IMR-90 (cell line): ENCODE data around the gene SLX4IP. TPM values are rescaled to one million over a fixed set of nuclear protein-coding genes. Genes with fewer than 3 reads are reported as not detected.

Experiments
- ATAC-seq: fragments of 200-7000 bp; cut with Tn5 transposase; 2 replicates; pipeline ENCODE4 v1.9.1; 2020; ENCODE audit warnings: low read depth, mild to moderate bottlenecking, moderate library complexity
- BruUV-seq: library from RNA; stranded (reverse); fragments of 400-500 nt; replicated peaks from 2 replicates; lab custom pipeline; 2021; lab: Mats Ljungman, UMichigan
- CTCF ChIA-PET: fragments of 300-600 bp; formaldehyde crosslinking; extraction: SDS; loops from one replicate; lab custom pipeline; 2021; ENCODE audit warnings: antibody characterized with exemption; lab: Yijun Ruan, JAX
- POLR2A ChIA-PET: fragments of 300-600 bp; sonication (Branson Sonifier 250); formaldehyde crosslinking; loops from one replicate; lab custom pipeline; 2022; ENCODE audit warnings: antibody characterized with exemption; ENCODE audit not compliant: unreplicated experiment; lab: Charles Lee
- DNase-seq: peaks from one replicate; pipeline ENCODE4 v3.0.0; 2013
- H2AFZ ChIP-seq: replicated peaks from 2 replicates; pipeline ENCODE3; 2013; ENCODE audit warnings: low read length, mild to moderate bottlenecking; ENCODE audit not compliant: poor library complexity
- H2AK5ac ChIP-seq: 2 replicates; pipeline ENCODE4 v1.6.1; 2013; ENCODE audit warnings: low read depth, low read length, inconsistent platforms
- H2AK9ac ChIP-seq: replicated peaks from 2 replicates; pipeline ENCODE3; 2013; ENCODE audit warnings: mild to moderate bottlenecking, low read depth, low read length, moderate library complexity; ENCODE audit not compliant: poor library complexity
- H2BK120ac ChIP-seq: 2 replicates; pipeline ENCODE4 v1.6.1; 2013; ENCODE audit warnings: low read depth, low read length, inconsistent platforms
- H2BK15ac ChIP-seq: 3 replicates; pipeline ENCODE4 v1.6.1; 2013; ENCODE audit warnings: low read depth, low read length, inconsistent platforms
- H2BK20ac ChIP-seq: 2 replicates; pipeline ENCODE4 v1.6.1; 2013; ENCODE audit warnings: low read depth, mild to moderate bottlenecking, inconsistent platforms, low read length, moderate library complexity
- H2BK5ac ChIP-seq: 2 replicates; pipeline ENCODE4 v1.6.1; 2013; ENCODE audit warnings: mild to moderate bottlenecking, low read depth, low read length, inconsistent platforms; ENCODE audit not compliant: poor library complexity, severe bottlenecking
- H3K14ac ChIP-seq: replicated peaks from 2 replicates; pipeline ENCODE4 v1.6.1; 2013; ENCODE audit warnings: low read depth, low read length, inconsistent platforms
- H3K18ac ChIP-seq: 2 replicates; pipeline ENCODE4 v1.6.1; 2013; ENCODE audit warnings: low read depth, low read length, control low read depth
- H3K23ac ChIP-seq: 2 replicates; pipeline ENCODE4 v1.6.1; 2013; ENCODE audit warnings: low read depth, low read length, inconsistent platforms
- H3K27ac ChIP-seq: 2 replicates; pipeline ENCODE4 v1.5.1; 2013; ENCODE audit warnings: mild to moderate bottlenecking, control low read depth, low read length; ENCODE audit not compliant: insufficient read depth
- H3K27me3 ChIP-seq: 2 replicates; pipeline ENCODE4 v1.6.1; 2013; ENCODE audit warnings: low read length; ENCODE audit not compliant: control insufficient read depth, insufficient read depth
- H3K36me3 ChIP-seq: 2 replicates; pipeline ENCODE4 v1.6.1; 2013; ENCODE audit warnings: low read length, mixed read lengths; ENCODE audit not compliant: control insufficient read depth, insufficient read depth
- H3K4ac ChIP-seq: 2 replicates; pipeline ENCODE4 v1.6.1; 2013; ENCODE audit warnings: low read depth, low read length, inconsistent platforms
- H3K4me1 ChIP-seq: 2 replicates; pipeline ENCODE4 v1.6.1; 2013; ENCODE audit warnings: low read length, mixed read lengths; ENCODE audit not compliant: control insufficient read depth, insufficient read depth
- H3K4me2 ChIP-seq: 2 replicates; pipeline ENCODE4 v1.6.1; 2013; ENCODE audit warnings: low read depth, mild to moderate bottlenecking, control low read depth, low read length, moderate library complexity
- H3K4me3 ChIP-seq: 2 replicates; pipeline ENCODE4 v1.5.1; 2013; ENCODE audit warnings: low read depth, mild to moderate bottlenecking, control low read depth, low read length, moderate library complexity; ENCODE audit not compliant: insufficient read depth
- H3K56ac ChIP-seq: 2 replicates; pipeline ENCODE4 v1.6.1; 2013; ENCODE audit warnings: low read length, inconsistent platforms; ENCODE audit not compliant: insufficient read depth; ENCODE audit errors: extremely low read depth
- H3K79me1 ChIP-seq, 2 experiments: 2 replicates each; pipeline ENCODE4 v1.6.1; 2013; ENCODE audit warnings: low read length in 2 of 2, inconsistent platforms in 1 of 2, low read depth in 1 of 2
- H3K9ac ChIP-seq: 2 replicates; pipeline ENCODE4 v1.6.1; 2013; ENCODE audit warnings: low read depth, low read length, control low read depth
- H3K9me1 ChIP-seq: 2 replicates; pipeline ENCODE4 v1.6.1; 2013; ENCODE audit warnings: low read length, inconsistent platforms; ENCODE audit not compliant: insufficient read depth
- H3K9me3 ChIP-seq: 2 replicates; pipeline ENCODE4 v1.6.1; 2013; ENCODE audit warnings: low read length; ENCODE audit not compliant: control insufficient read depth, insufficient read depth
- H4K20me1 ChIP-seq: 2 replicates; pipeline ENCODE4 v1.6.1; 2013; ENCODE audit warnings: low read length, inconsistent platforms; ENCODE audit not compliant: insufficient read depth
- H4K5ac ChIP-seq: 2 replicates; pipeline ENCODE4 v1.6.1; 2013; ENCODE audit warnings: mild to moderate bottlenecking, low read depth, low read length, control low read depth
- H4K8ac ChIP-seq, 2 experiments: 2 replicates each; pipeline ENCODE4 v1.6.1; 2013; ENCODE audit warnings: low read depth in 2 of 2, low read length in 2 of 2, control low read depth in 1 of 2, inconsistent platforms in 1 of 2
- H4K91ac ChIP-seq: 2 replicates; pipeline ENCODE4 v1.6.1; 2013; ENCODE audit warnings: low read depth, low read length, inconsistent platforms; ENCODE audit not compliant: insufficient read depth
- BHLHE40 ChIP-seq: fragments of 150-350 bp; IDR thresholded peaks from 2 replicates; pipeline ENCODE4 v1.6.1; 2016; ENCODE audit warnings: mild to moderate bottlenecking, low read depth, low read length
- ELK1 ChIP-seq: fragments of 150-350 bp; IDR thresholded peaks from 2 replicates; pipeline ENCODE4 v1.6.1; 2016; ENCODE audit warnings: low read depth, mild to moderate bottlenecking, low read length, moderate library complexity, borderline replicate concordance
- FOS ChIP-seq: fragments of 150-350 bp; IDR thresholded peaks from 2 replicates; pipeline ENCODE4 v1.6.1; 2016; ENCODE audit warnings: low read depth, low read length
- MXI1 ChIP-seq: IDR thresholded peaks from 2 replicates; pipeline ENCODE4 v1.6.1; 2012; ENCODE audit warnings: low read depth, mild to moderate bottlenecking, low read length, moderate library complexity, borderline replicate concordance
- WGBS, 2 experiments: methylation state at CpG; one replicate each; pipeline versions ENCODE4 v1.1.5 to v1.1.7; 2013; ENCODE audit warnings: missing lambda C conversion rate in 2 of 2; ENCODE audit not compliant: insufficient read length in 1 of 2; ENCODE audit errors: extremely low coverage in 2 of 2; 5-methylcytosine and 5-hydroxymethylcytosine counted together
- dilution Hi-C: fragments of 300-500 bp; cut with HindIII; formaldehyde crosslinking; loops from one replicate; pipeline ENCODE4 v1.14.3; 2018; ENCODE audit warnings: low sequenced_read_pairs; ENCODE audit not compliant: unreplicated experiment
- in situ Hi-C: fragments of 300-500 bp; cut with MboI; formaldehyde crosslinking; loops from 3 replicates; pipeline ENCODE4 v1.14.3; 2019; ENCODE audit warnings: low sequenced_read_pairs, inconsistent platforms, mixed read lengths
- intact Hi-C: fragments of 100-400 bp; cut with micrococcal nuclease; formaldehyde crosslinking; loops from 2 replicates; pipeline ENCODE4 v1.10.0; 2022
- polyA plus RNA-seq, 3 experiments: library from polyadenylated mRNA; depleted of rRNA; stranded (reverse); fragments of >200 nt; gene quantifications; 2 replicates each; pipeline ENCODE4 v1.2.3, GENCODE V29; 2012; ENCODE audit warnings: low replicate concordance in 1 of 3
- total RNA-seq: library from RNA; depleted of rRNA; stranded (reverse); fragments of >200 nt; gene quantifications from 2 replicates; pipeline ENCODE4 v1.2.3, GENCODE V29; 2012

SLX4IP gene
- total and polyA plus RNA-seq, 2 of the 4 experiments (the other 2 are of a cell fraction): 1.3 to 5.9 TPM

- H3K23ac ChIP-seq: no peak overlapping the region
- CTCF ChIA-PET: interaction anchor here (1.1 kb wide), 2 partner anchors 10 to 20 kb away, joined by 3 to 12 read pairs; no protein-coding TSS in a partner anchor
- no peak overlapping the region for H3K27ac ChIP-seq
- no peak overlapping the region for H3K56ac ChIP-seq
- DNase-seq (no peak), ATAC-seq (no peak)
- no peak overlapping the region for H3K14ac ChIP-seq
- no peaks in the 10 kb centered on the region for H3K27me3 ChIP-seq
- dilution Hi-C loops (no loop called here), in situ Hi-C loops (no loop called here), intact Hi-C loops (no loop called here)
- H4K5ac ChIP-seq: no peak overlapping the region
- peaks cover 2% of the 10 kb centered on the region for H3K4me1 ChIP-seq
- BruUV-seq: no TSS peak
- no peak for TF ChIP-seq BHLHE40
- no peak for TF ChIP-seq MXI1
- TF ChIP-seq FOS: no peak
- no peak for TF ChIP-seq ELK1
- H3K4me3 ChIP-seq: no peak overlapping the region
- H3K9me1 ChIP-seq: no peaks in the 10 kb centered on the region
- no peak overlapping the region for H2AFZ ChIP-seq
- no peak overlapping the region for H3K4ac ChIP-seq
- H2BK20ac ChIP-seq: no peak overlapping the region
- no peaks in the 10 kb centered on the region for H3K36me3 ChIP-seq
- no CpG with 5 or more reads among the region's 2 CpGs for WGBS, 2 experiments
- no peaks in the 10 kb centered on the region for H3K9me3 ChIP-seq
- H3K9ac ChIP-seq: no peak overlapping the region
- no peak overlapping the region for H2AK5ac ChIP-seq
- H2AK9ac ChIP-seq: no peak overlapping the region
- no peak overlapping the region for H4K8ac ChIP-seq
- POLR2A ChIA-PET: no interaction called here
- H2BK120ac ChIP-seq: no peak overlapping the region
- H3K4me2 ChIP-seq: no peak overlapping the region
- H3K18ac ChIP-seq: no peak overlapping the region
- H2BK5ac ChIP-seq: no peak overlapping the region
- H4K91ac ChIP-seq: no peak overlapping the region
- no peaks in the 10 kb centered on the region for H4K20me1 ChIP-seq
- peaks cover 3 to 6% of the 10 kb centered on the region in 2 experiments; a peak in 2 of 4 replicates for H3K79me1 ChIP-seq
- no peak overlapping the region for H2BK15ac ChIP-seq
Measured at GRCh38 chr20:10496465-10496864, 61.4 kb downstream of the SLX4IP start.
